HEK293 (cell line): ENCODE measurements around the gene SPINT2.

Source experiments
- CTCF ChIA-PET: fragments of 350-600 bp; formaldehyde crosslinking; extraction: SDS; loops from one replicate; lab custom pipeline; 2021; ENCODE audit warnings: antibody characterized with exemption; lab: Yijun Ruan, JAX
- POLR2A ChIA-PET: fragments of 300-600 bp; formaldehyde crosslinking; extraction: SDS; loops from one replicate; lab custom pipeline; 2020; ENCODE audit warnings: antibody characterized with exemption, inconsistent platforms; lab: Yijun Ruan, JAX
- H3K27ac ChIP-seq: fragments of 200-500 bp; sonication (Bioruptor generic); 2 replicates; pipeline ENCODE4 v1.5.1; 2014; ENCODE audit warnings: low read depth, low read length, control low read depth, inconsistent platforms; ENCODE audit errors: extremely low read depth
- H3K36me3 ChIP-seq, 2 experiments: fragments of 200-500 bp in 1 of 2; sonication (Bioruptor generic) in 1 of 2; 1 replicate in 1 of 2; 2 replicates in 1 of 2; pipeline ENCODE4 v1.5.1; 2014 to 2017; ENCODE audit warnings: inconsistent platforms in 2 of 2, low read length in 2 of 2; ENCODE audit not compliant: control insufficient read depth in 2 of 2, insufficient read depth in 1 of 2
- H3K4me1 ChIP-seq: fragments of 200-500 bp; sonication (Bioruptor generic); 2 replicates; pipeline ENCODE4 v1.5.1; 2014; ENCODE audit warnings: mild to moderate bottlenecking, low read length, inconsistent platforms; ENCODE audit not compliant: control insufficient read depth, insufficient read depth
- H3K4me3 ChIP-seq: 2 replicates; pipeline ENCODE4 v1.5.1; 2011; ENCODE audit warnings: low read depth, mild to moderate bottlenecking, control low read depth, low read length, moderate library complexity
- H3K9me3 ChIP-seq: fragments of 200-500 bp; sonication (Bioruptor generic); 2 replicates; pipeline ENCODE4 v1.5.1; 2014; ENCODE audit warnings: low read depth, low read length, inconsistent platforms; ENCODE audit not compliant: control insufficient read depth, insufficient read depth
- GLIS2 ChIP-seq: fragments of 450-650 bp; formaldehyde crosslinking; IDR thresholded peaks from 2 replicates; pipeline ENCODE4 v1.5.1; 2016; ENCODE audit warnings: missing biosample characterization, missing genetic modification characterization
- KLF1 ChIP-seq: fragments of 450-650 bp; formaldehyde crosslinking; IDR thresholded peaks from 2 replicates; pipeline ENCODE4 v1.5.1; 2016; ENCODE audit warnings: missing biosample characterization, missing genetic modification characterization
- MEIS1 ChIP-seq: sonication (generic); formaldehyde crosslinking; IDR thresholded peaks from 2 replicates; pipeline ENCODE4 v1.8.1; 2022; ENCODE audit warnings: missing genetic modification reagents, mild to moderate bottlenecking, borderline replicate concordance
- OSR2 ChIP-seq: fragments of 450-650 bp; formaldehyde crosslinking; IDR thresholded peaks from 2 replicates; pipeline ENCODE4 v1.5.1; 2016; ENCODE audit warnings: missing biosample characterization, missing genetic modification characterization
- SP2 ChIP-seq: fragments of 450-650 bp; formaldehyde crosslinking; IDR thresholded peaks from 2 replicates; pipeline ENCODE4 v1.5.1; 2016; ENCODE audit warnings: missing biosample characterization, missing genetic modification characterization
- WT1 ChIP-seq: fragments of 450-650 bp; formaldehyde crosslinking; IDR thresholded peaks from 2 replicates; pipeline ENCODE4 v1.5.1; 2016; ENCODE audit warnings: missing biosample characterization, missing genetic modification characterization
- ZBTB20 ChIP-seq: fragments of 450-650 bp; formaldehyde crosslinking; IDR thresholded peaks from 2 replicates; pipeline ENCODE4 v1.5.1; 2016; ENCODE audit warnings: missing biosample characterization, missing genetic modification characterization
- ZBTB8A ChIP-seq: fragments of 450-650 bp; formaldehyde crosslinking; IDR thresholded peaks from 2 replicates; pipeline ENCODE4 v1.5.1; 2016; ENCODE audit warnings: missing biosample characterization, missing genetic modification characterization
- ZFHX2 ChIP-seq: fragments of 450-650 bp; formaldehyde crosslinking; conservative IDR thresholded peaks from 2 replicates; pipeline ENCODE4 v1.5.1; 2016; ENCODE audit warnings: missing biosample characterization, missing genetic modification characterization
- ZFP69B ChIP-seq: fragments of 450-650 bp; formaldehyde crosslinking; IDR thresholded peaks from 2 replicates; pipeline ENCODE4 v1.5.1; 2016; ENCODE audit warnings: missing biosample characterization, missing genetic modification characterization
- ZIC2 ChIP-seq: fragments of 450-650 bp; formaldehyde crosslinking; IDR thresholded peaks from 2 replicates; pipeline ENCODE4 v1.5.1; 2016; ENCODE audit warnings: missing biosample characterization, missing genetic modification characterization
- ZNF202 ChIP-seq: fragments of 450-650 bp; formaldehyde crosslinking; IDR thresholded peaks from 2 replicates; pipeline ENCODE4 v1.5.1; 2016; ENCODE audit warnings: missing biosample characterization, missing genetic modification characterization, borderline replicate concordance
- ZNF311 ChIP-seq: fragments of 450-650 bp; formaldehyde crosslinking; IDR thresholded peaks from 2 replicates; pipeline ENCODE4 v1.5.1; 2017; ENCODE audit warnings: missing biosample characterization, missing genetic modification characterization, borderline replicate concordance
- ZNF544 ChIP-seq: fragments of 450-650 bp; formaldehyde crosslinking; IDR thresholded peaks from 2 replicates; pipeline ENCODE4 v1.5.0; 2017; ENCODE audit warnings: missing biosample characterization, missing genetic modification characterization
- ZNF600 ChIP-seq: fragments of 450-650 bp; formaldehyde crosslinking; IDR thresholded peaks from 2 replicates; pipeline ENCODE4 v1.5.1; 2016; ENCODE audit warnings: missing biosample characterization, missing genetic modification characterization
- ZNF624 ChIP-seq: fragments of 450-650 bp; formaldehyde crosslinking; IDR thresholded peaks from 2 replicates; pipeline ENCODE4 v1.5.1; 2017; ENCODE audit warnings: missing biosample characterization, missing genetic modification characterization
- ZNF664 ChIP-seq: fragments of 450-650 bp; formaldehyde crosslinking; IDR thresholded peaks from 2 replicates; pipeline ENCODE4 v1.5.1; 2016; ENCODE audit warnings: missing biosample characterization, missing genetic modification characterization
- TF ChIP-seq, protein P1 (sequence below): fragments of 450-650 bp; formaldehyde crosslinking; IDR thresholded peaks from 2 replicates; pipeline ENCODE4 v1.5.1; 2016; ENCODE audit warnings: missing biosample characterization, missing genetic modification characterization
- TF ChIP-seq, protein P2 (sequence below): fragments of 450-650 bp; formaldehyde crosslinking; IDR thresholded peaks from 2 replicates; pipeline ENCODE4 v1.5.1; 2016; ENCODE audit warnings: missing biosample characterization, missing genetic modification characterization
- TF ChIP-seq, protein P3 (sequence below): fragments of 450-650 bp; formaldehyde crosslinking; IDR thresholded peaks from 2 replicates; pipeline ENCODE4 v1.5.1; 2016; ENCODE audit warnings: missing biosample characterization, missing genetic modification characterization

The SPINT2 gene

DNA sequence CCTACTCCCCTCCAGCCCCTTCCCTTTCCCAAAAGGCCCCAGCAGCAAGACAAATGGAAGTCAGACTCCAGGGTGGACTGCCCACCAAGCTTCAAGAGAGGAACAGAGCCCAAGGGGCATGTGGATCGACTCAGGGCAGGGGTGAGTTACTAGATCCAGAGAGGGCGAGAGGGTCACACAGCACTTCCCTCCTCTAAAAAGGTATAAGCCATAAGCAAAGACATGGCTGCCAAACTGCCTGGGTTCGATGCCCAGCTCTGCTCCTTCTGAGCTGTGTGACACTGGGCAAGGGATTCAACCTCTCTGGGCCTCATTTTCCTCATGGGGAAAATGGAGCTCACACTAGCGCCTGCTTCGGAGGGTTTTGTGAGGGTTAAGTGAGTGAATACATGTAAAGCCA lies 12.0 kb upstream of the SPINT2 start (continued):
- TF ChIP-seq ZNF624 (tag by site-specific recombination) (no peak), OSR2 (no peak), ZNF664 (tag by site-specific recombination) (peak; percentile 61; the same call in 1 of the 2 replicates)

DNA sequence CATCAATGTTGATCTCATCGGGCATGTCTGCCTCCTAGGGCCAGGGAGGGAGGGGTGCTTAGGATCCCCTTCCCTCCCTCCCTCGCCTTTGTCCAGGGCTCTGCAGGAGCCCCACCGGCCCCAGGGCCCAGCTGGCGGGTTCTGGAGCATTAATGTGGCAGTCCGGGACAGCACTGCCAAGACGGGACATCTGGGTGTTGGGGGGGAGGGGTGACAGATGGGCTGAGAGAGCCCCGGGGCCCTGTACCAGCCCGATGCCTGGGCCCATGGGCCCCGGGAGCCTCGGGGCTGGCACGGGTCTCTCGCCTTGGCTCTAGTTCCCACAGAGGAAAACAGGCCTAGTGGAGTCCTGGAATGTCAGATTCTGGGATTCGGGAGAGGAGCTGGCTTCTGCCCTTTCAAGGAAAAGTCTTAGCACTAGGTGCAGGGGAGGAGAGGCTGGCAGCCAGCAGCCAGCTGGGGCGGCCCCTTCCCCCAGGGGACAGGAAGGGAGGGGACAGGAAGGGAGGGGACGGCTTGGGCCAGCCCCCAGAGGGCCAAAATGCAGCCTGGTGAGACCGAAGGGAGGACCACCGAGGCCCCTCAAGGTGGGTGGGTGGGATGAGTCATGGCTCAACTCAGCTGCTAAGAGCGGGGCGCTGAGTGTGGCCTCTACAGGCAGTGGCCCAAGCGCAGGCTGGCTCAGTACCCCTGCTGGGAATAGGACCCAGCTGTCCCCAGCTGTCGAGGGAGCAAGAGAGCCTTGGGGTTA lies 11.3 kb upstream of the SPINT2 start:
- Histone ChIP-seq H3K4me1 (peaks cover 19% of the 10 kb centered on the region), H3K4me3 (no peak overlapping the region), H3K9me3 (no peaks in the 10 kb centered on the region), H3K36me3 (no peaks in the 10 kb centered on the region), H3K27ac (no peak overlapping the region)
- POLR2A ChIA-PET, result interaction anchor here (0.5 to 1.0 kb wide), 3 partner anchors 60 to 785 kb away, joined by 3 to 4 read pairs (median 3); partner anchors contain the start of gene PSMD8
- CTCF ChIA-PET, result interaction anchor here (1.1 to 3.2 kb wide), 3 partner anchors 10 to 350 kb away, joined by 3 to 21 read pairs (median 15); partner anchors contain the start of gene CATSPERG
- TF ChIP-seq, protein P1, sequence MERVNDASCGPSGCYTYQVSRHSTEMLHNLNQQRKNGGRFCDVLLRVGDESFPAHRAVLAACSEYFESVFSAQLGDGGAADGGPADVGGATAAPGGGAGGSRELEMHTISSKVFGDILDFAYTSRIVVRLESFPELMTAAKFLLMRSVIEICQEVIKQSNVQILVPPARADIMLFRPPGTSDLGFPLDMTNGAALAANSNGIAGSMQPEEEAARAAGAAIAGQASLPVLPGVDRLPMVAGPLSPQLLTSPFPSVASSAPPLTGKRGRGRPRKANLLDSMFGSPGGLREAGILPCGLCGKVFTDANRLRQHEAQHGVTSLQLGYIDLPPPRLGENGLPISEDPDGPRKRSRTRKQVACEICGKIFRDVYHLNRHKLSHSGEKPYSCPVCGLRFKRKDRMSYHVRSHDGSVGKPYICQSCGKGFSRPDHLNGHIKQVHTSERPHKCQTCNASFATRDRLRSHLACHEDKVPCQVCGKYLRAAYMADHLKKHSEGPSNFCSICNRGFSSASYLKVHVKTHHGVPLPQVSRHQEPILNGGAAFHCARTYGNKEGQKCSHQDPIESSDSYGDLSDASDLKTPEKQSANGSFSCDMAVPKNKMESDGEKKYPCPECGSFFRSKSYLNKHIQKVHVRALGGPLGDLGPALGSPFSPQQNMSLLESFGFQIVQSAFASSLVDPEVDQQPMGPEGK (tag by site-specific recombination), result peak; percentile 10
- TF ChIP-seq ZNF311 (tag by site-specific recombination), result no peak
- peak; percentile 50; the same call in 1 of the 2 replicates for TF ChIP-seq ZFHX2 (tag by site-specific recombination)
- TF ChIP-seq WT1, result peak; percentile 69; the same call in 1 of the 2 replicates
- TF ChIP-seq ZBTB8A (tag by site-specific recombination), result peak; percentile 64
- TF ChIP-seq KLF1 (tag by site-specific recombination), result peak; percentile 70
- peak; percentile 56; the same call in 1 of the 2 replicates for TF ChIP-seq ZBTB20 (tag by site-specific recombination)
- TF ChIP-seq SP2 (tag by site-specific recombination), result peak; percentile 42
- peak; percentile 74 for TF ChIP-seq ZIC2
- TF ChIP-seq, protein P2, sequence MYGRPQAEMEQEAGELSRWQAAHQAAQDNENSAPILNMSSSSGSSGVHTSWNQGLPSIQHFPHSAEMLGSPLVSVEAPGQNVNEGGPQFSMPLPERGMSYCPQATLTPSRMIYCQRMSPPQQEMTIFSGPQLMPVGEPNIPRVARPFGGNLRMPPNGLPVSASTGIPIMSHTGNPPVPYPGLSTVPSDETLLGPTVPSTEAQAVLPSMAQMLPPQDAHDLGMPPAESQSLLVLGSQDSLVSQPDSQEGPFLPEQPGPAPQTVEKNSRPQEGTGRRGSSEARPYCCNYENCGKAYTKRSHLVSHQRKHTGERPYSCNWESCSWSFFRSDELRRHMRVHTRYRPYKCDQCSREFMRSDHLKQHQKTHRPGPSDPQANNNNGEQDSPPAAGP (tag by site-specific recombination), result peak; percentile 86; the same call in 1 of the 2 replicates
- no peak for TF ChIP-seq ZNF600

DNA sequence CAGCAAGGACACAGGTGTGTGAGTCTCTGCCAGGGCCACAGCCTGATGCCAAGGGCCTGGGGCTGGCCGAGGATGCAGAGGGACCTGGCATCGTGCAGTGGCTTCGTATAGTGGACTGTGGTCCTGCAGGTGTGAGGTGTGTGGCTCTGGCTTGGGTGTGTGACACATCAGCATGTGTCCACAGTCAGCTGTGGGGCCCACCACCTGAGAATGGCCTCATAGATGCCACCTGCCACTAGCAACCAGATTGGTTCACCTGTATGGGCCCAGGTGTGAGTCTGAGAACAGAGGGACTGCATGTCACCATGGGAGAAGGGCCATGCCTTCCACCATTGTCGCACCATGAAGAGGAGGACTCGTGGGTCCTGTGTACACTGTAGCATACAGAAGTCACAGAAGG lies 10.6 kb upstream of the SPINT2 start:
- Histone ChIP-seq H3K4me1 (peaks cover 19% of the 10 kb centered on the region), H3K4me3 (no peak overlapping the region), H3K27ac (no peak overlapping the region), H3K9me3 (no peaks in the 10 kb centered on the region), H3K36me3 (no peaks in the 10 kb centered on the region)
- TF ChIP-seq MEIS1 (CRISPR knock-in tag) (no peak), ZNF544 (tag by site-specific recombination) (no peak), ZFP69B (tag by site-specific recombination) (peak; percentile 96), GLIS2 (tag by site-specific recombination) (0 out of 2 replicates have a peak, but pooled peaks have one; percentile 6), ZNF202 (no peak)
- TF ChIP-seq, protein P3, sequence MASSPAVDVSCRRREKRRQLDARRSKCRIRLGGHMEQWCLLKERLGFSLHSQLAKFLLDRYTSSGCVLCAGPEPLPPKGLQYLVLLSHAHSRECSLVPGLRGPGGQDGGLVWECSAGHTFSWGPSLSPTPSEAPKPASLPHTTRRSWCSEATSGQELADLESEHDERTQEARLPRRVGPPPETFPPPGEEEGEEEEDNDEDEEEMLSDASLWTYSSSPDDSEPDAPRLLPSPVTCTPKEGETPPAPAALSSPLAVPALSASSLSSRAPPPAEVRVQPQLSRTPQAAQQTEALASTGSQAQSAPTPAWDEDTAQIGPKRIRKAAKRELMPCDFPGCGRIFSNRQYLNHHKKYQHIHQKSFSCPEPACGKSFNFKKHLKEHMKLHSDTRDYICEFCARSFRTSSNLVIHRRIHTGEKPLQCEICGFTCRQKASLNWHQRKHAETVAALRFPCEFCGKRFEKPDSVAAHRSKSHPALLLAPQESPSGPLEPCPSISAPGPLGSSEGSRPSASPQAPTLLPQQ (tag by site-specific recombination), result peak; percentile 96
- ChIA-PET CTCF (interaction anchor here (3.2 kb wide), 1 partner anchor 11 kb away, joined by 21 read pairs; no protein-coding TSS in a partner anchor), POLR2A (interaction anchor here (0.6 kb wide), 1 partner anchor 11 kb away, joined by 4 read pairs; no protein-coding TSS in a partner anchor)
